Left renal pelvis (tissue), 4 donors: ENCODE results near the gene KRTAP5-3. TPM values are rescaled to one million over a fixed set of nuclear protein-coding genes. Genes with fewer than 3 reads are reported as not detected.
"Not testable (repeated sequence)": the region's sequence is repeated elsewhere in the genome, so short reads cannot be mapped to it uniquely, and the experiment has no call there.

ENCODE experiments used
- DNase-seq, 4 donors: peaks; one replicate each; pipeline ENCODE4 v3.0.0-alpha.2; 2013; ENCODE audit warnings: low read depth in 4 of 4, low spot score in 3 of 4
- polyA plus RNA-seq, 4 donors: library from polyadenylated mRNA; unstranded; fragments of 120-200 nt; gene quantifications; one replicate each; pipeline ENCODE4 v1.2.1, GENCODE V29; 2013; ENCODE audit not compliant: insufficient read length in 4 of 4

KRTAP5-3 gene, protein sequence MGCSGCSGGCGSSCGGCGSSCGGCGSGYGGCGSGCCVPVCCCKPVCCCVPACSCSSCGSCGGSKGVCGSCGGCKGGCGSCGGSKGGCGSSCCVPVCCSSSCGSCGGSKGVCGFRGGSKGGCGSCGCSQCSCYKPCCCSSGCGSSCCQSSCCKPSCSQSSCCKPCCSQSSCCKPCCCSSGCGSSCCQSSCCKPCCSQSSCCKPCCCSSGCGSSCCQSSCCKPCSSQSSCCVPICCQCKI
- polyA plus RNA-seq: under 1 TPM in 1 of 4 donors, not detected in 3; 0.31 TPM

DNA sequence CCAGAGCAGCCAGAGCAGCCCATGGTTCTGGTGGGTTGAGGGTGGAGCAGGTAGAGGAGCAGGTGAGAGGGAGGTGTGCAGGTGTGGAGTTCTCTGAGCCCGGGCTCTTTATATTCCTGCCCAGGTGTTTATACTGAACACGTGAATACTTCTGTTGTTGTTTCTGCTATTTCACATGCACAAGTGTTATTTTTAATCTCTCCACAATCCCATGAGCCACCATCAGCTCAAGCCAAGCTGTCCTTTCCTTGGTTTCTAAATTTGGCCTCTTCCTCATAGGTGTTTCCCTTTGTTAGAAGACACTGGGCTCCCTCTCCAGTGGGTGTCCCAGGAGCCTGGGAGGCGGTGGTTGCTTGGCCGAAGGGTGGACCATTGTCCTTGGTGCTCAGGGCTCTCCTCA is at the start of gene KRTAP5-3:
KRTAP5-3 (minus strand) TSS at position 101 of the 400 bp plus-strand sequence; CDS start at position 23, 78 bp downstream.
- DNase-seq: no peak

DNA sequence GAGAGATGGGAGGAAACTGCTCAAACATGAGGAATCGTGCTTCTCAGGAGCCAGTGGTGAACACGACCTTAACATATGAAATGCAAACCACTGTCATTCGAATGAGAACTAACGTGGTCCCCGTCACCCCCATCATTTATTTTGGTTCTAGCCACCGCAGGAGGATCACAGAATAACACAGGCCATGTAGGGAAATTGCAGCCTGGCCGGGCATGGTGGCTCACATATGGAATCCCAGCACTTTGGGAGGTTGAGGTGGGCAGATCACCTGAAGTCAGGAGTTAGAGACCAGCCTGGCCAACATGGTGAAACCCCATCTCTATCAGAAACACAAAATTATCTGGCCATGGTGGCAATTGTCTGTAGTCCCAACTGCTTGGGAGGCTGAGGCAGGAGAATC is 48.4 kb upstream of the KRTAP5-3 start:
- DNase-seq: no peak

DNA sequence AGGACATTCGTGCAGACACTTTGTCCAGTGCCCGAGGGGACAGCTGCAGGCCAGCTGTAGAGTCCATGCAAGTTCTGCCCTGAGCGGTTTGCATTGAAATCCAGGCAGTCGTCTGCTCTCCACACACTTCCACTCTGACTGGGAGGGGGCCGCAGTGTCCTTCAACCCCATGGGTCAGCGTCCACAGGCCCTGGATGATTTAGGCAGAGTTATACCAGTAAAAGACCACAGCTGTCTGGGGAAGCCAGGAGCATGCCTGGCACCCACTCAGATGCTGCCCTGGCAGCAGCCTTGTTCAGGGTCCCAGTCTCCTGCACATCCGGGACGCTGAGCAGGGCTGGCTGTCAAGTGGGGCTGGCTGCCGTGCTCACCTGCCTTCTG is 47.8 kb upstream of the KRTAP5-3 start:
- DNase-seq: no peak

DNA sequence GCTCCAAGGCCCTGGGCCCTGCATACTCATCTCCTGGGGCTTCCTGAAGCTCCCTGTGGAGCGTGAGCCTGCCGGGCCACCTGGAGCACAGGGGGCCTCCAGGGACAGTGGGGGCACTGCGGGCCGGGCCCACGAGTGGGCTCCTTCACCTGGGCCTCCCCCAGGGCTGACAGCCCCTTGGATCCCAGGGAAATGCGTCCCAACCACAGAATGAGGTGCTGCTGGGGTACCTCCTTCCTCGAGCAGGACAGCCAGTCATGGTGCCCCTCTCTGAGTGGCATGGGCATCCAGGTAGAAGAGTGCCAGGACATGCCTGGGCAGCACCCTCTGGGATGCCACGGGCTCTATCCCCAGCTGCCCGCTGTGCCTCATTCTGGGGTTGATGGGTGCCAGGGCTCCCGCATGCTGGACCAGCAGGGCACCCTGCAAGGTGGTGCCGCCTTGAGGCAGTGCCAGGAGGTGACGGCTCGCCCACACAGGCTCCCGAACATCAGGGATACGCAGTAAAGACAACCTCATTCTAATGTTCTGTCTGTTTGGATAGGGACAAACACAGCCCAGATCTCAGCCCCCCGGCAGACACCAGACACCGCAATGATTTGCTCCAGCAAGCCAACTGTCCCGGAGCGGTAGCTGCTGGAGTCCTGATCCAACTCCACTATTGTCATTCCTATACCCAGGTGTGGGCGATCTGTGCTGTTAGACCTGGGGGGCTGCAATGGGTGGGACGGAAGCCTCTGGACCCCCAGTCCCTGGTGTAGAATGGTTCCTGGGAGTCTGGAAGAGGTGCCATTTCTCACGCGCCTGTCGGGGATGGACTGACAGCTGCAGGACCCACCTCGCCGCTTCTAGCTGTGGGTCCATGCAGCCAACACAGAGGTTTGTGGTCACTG is 47.2 kb upstream of the KRTAP5-3 start:
- DNase-seq: no peak

DNA sequence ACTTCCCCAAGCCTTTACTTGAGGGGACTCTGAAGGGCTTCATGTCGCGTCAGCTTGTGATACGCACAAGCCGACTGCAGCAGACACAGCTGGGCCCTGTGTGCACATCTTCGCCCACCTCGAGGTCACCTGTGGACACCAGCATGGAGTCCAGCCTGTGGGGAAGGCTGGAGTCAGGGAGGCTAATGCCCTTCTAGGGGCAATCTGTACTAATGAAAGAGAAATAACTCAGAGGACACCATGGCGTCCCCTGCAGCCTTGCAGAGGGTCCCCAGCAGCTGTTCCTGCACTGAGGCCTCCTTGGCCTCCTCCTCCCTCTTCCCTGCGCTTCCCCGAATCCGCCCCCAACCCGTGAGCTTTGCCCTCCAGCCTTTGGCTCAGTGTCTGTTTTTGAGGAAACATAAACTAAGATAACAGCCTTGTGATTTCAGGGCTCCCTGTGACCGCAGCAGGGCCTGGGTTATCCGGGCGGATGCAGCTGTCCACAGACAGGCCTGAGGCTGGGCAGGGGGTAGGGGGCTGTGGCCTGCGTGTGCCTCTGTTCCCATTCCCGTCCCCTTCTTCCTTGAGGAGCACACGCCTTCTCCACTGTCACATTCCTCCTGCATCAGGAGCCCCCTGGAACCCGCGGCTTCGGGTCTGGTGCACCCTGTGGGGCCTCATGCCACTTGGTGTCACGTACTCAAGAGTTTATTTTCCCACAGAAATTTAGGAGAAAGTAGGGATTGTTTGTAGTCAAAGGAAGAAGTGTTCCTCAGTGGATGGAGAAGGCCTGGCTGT is 46.3 kb upstream of the KRTAP5-3 start:
- DNase-seq: no peak

DNA sequence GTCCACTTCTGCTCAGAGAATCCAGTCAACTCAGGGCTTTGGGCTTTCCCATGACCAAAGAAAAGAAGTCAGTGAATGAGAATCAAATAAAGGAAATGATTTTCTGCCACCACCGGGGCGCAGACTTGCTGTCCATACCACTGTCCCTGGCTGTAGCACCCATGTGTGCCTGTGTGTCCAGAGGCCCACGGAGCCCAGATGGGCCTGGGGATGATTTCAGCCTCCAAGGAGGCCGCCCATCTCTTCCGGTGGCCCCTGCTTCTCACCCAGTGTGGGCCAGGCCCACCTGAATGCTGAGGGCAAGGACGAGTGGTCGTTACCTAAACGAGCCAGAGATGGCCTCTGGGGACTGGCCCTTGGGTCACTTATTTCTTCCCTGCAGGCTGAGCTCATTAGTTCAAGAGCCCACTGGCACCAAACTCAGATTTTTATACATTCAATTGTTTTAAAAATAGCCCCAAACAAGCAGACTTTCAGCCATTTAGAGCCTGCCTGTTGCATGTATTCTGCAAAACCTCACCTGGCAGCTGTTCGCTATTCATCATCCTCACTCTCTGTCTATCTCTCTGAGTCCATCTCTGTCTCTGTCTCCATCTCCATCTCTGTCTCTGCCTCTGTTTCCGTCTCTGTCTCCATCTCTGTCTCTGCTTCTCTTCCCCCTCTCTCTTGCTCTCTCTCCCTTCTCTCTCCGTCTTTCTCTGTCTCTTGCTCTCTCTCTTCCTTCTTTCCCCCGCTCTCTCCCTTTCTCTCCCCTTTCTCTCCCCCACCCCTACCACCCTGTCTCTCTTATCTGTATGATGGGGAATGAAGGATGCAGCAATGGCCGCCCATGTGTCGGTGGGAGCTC is 45.5 kb upstream of the KRTAP5-3 start:
- no peak for DNase-seq

DNA sequence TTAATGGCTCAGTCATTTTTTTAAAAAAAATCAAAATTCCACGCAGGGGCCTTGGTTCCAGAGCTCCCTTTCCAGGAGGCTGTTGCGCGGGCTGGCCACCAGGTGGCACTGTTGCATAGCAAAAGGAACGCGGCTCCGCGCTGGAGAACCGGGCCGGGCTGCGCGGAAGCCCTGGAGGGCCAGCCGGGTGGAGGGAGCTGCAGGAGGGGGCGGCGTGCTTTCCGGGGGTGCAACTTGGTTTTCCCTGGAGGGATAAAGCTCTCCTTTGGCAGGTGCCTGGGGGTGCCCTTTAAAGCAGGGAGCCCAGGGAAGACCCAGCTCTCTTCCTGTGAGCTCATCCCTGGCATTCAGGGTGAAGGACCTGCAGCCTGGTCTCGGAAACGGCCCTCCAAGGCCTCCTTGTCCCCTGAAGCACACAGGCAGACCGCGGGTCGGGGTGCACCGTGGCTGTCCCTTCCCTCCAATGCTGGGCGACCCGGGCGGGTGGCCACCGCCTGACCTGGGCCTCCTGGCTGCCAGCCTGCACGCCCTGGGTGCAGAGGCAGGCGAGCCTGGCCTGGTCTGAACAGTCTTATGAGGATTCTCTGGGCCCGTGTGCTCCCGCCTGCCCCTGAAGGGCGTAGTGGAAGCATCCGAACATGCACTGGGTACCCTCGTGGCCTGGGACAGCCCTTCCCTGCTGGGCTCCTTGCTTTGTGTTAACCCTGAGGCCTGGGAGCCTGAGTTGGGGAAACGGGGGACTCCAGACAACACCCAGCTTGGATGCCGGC is 44.7 kb upstream of the KRTAP5-3 start:
- no peak for DNase-seq

DNA sequence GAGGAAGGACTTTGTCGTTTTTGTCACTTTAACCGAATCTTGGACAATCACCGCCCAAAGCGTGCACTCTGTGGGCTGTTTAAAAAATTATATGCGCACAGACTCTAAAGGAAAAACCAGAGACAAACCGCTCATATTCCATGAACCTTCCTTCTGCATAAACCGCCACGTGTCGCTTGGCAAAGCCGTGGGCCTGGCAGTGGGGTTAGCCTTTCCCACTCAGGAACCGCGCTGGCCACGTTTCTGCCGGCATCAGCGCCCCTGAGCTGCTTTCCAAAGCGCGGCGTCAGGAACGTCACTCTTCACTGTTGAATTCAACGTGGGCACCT is 44.1 kb upstream of the KRTAP5-3 start:
- no peak for DNase-seq

DNA sequence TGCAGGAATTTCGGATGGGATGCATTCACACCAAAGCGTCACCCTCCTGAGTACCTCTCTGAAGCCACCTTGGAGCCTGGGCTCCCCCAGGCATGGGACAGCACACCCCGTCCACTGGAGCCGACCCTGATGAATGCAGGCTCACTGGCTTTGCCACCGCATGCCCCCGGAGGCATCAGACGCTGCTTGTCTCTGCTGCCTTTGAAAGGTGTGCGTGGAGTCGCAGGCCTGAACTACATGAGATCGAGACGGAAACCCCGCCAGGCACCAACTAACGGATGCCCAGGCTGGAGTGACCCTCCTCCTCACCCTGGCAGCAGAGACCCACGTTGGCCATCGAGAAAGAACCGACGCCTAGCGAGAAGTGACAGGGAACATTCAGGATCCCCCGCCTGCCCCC is 43.8 kb upstream of the KRTAP5-3 start:
- DNase-seq: no peak

DNA sequence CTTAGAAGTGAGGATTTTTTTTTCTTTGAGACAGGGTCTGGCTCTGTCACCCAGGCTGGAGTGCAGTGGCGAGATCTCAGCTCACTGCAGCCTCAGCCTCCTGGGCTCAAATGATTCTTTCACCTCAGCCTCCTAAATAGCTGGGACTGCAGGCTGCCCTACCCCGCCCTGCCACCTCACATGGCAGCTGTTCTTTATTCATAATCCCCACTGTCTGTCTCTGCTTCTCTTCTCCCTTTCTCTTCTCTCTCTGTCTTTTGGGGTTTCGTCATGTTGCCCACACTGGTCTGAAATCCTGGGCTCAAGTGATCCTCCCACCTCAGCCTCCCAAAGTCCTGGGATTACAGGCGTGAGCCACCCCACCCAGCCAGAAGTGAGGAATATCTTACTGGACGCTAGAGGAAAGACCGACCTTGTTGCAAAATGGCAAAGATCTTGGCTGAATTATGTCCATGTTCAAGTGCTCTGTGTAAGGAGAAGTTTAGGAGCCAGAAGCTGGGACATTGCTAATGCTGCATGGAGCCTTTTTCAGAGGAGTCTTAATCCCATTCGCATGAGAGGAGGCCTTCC is 43.2 kb upstream of the KRTAP5-3 start:
- DNase-seq: no peak

DNA sequence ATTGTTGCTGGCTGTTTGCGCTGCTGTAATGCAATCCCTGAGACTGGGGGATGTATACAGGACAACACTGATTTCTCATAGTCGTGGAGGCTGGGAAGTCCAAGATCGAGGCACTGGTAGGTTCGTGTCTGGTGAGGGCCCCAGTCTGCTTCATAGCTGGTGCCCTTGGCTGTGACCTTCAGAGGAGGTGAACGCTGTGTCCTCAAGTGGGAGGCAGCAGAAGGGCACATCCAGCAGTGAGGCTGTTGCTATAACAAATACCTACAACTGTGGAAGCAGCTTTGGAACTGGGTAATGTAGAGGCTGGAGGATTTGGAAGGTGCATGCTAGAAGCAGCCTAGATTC is 42.6 kb upstream of the KRTAP5-3 start:
- no peak for DNase-seq

DNA sequence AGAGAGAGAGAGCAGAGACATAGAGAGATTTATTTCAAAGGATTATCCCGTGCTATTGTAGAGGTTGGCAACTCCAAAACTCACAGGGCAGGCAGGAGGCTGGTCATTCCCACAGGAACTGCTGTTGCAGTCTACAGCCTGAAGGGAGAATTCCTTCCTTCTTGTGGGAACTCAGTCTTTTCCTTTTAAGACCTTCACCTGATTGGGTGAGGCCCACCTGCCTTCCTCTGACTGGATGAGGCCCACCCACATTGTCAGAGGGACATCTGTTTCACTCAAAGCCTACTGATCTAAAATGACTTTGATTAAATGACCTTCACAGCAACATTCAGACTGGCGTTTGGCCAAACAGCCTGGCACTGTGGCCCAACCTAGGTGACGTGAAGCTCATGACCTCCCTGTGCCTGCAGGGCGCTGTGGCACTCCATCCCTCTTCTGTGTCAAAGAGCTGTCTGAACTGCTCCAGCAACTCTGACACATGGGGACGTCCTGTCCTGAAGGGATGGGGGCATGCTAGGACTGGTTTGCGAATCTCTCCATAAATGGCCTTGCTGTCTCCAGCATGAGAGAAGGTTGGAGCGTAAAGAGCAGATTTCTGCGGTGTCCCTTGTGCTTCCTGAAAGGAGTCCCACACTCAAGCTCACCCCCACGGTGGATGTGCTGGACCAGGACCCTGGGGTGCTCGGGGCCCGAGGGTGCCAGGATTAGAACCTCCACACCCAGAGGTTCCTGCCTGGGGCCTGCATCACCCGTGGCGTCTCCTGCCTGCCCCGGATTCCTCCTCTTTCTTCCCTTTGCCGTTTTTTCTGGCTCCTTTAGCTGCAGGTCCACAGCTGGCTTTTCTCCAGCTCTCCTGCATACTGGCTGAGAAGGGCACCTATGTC is 42.0 kb upstream of the KRTAP5-3 start:
- no peak for DNase-seq

DNA sequence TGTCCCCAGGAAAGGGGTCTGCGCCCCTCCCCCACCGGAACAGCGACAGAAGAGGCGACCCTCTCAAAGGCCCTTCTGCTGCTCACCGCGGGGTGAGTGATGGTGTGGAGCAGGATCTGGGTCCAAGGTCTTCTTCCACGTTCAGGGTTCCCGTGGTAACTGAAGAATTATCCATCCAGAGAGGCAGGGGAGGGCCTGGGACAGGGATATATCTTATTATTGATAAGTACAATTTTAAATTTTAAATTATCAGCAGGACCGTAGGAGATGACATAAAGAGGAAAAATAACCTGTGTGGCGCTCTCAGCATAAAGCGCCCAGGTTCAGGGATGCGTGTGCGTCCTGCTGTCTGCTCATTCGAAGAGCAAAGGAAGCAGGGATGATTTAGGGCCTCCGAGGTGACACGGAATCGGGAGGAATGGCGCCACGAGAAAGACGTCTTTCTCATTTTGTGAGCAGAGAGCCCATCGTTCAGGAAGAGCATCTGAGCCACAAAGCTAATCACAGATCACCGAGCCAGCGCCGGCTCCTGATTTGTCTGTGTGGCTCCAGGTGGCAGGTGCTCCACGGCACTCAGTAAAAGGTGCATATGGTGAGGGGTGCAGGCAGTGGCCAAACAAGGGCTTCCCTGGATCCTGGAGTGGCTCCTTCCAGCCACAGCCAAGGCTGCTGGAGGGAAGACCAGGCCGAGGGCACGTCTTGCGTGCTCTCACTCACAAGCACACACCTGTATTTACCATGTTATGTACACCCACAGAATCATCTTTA is 40.6 kb upstream of the KRTAP5-3 start:
- no peak for DNase-seq

DNA sequence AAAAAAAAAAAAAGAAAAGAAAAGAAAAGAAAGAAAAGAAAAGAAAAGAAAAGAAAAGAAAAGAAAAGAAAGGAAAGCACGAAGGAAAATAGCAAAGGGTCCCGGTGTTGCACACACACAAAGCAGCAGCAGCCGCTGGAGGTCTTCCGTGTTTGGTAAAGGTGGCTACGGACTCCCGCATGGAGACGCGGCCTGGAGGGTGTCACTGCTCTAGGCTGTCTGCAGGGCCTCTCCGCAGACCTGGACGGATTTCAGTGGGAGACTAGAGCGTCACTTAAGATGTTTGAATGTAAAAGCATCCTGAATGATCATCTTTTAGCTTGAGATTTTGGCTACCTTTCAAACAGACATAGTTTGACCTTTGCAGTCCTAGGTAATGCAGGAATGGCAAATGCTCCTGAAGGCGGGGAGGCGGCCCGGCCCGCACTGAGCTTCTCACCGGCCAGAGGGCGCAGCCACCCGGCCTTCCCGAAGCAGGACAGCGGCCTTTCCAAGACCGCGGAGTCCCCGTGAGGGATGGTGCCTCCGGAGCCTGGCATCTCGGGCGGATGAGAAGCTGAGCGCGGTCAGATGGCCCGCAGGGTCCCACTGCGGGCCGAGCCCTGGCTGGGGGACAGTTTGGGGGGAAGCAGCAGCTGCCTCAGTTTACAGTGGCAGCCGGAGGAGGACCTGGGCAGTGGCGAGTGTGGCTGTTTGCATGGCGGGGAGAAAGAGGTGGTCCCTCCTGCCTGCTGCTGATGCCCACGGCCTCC is 39.8 kb upstream of the KRTAP5-3 start:
- no peak for DNase-seq

DNA sequence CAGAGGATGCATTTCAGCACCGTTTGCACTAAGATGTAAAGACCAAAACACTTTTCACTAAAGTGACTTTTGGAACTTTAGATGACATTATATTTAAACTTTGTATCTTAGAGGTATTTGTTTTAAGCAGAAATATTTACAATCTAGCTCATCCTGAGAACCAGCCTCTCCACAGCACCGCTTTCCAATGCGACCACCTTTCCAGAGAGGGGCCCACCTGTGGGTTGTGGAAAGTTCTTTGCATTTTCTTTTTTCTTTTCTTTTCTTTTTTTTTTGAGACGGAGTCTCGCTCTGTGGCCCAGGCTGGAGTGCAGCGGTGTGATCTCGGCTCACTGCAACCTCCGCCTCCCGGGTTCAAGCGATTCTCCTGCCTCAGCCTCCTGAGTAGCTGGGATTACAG is 38.3 kb upstream of the KRTAP5-3 start:
- not testable (repeated sequence) for DNase-seq

DNA sequence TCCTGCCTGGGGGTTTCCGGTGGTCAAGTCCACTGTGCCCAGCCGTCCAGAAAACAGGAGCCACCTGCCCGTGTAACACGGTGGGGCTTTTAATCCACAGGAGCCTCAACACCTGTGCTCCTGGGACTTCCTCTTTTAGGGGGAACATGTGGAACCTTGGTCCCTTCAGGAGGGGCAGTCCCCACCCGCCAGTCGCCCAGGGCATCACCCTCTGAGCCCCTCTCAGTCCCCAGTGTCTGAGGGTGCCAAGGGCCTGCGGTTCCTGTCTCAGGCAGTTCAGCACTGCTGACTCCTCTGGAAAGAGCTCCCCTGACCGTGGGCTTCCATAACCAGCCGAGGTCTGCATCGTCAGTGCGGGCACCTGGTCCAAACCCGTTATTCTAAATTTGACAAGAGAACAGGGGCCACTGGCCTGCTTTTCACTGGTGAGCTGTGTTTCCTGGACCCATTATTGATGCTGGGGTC is 37.1 kb upstream of the KRTAP5-3 start:
- DNase-seq: no peak
